Glomerular visceral epithelial cell (primary cell): ENCODE results near the gene CNNM1.

ENCODE experiments used
- DNase-seq: peaks from one replicate; pipeline ENCODE4 v3.0.0-alpha.2; 2016; ENCODE audit errors: extremely low spot score

CNNM1 gene

GRCh38 chr10:99329304-99329553 is at the start of gene CNNM1:
TSS of gene CNNM1 (plus strand) at chr10:99329356. CDS start at chr10:99329388, 32 bp downstream.
- DNase-seq = peak; percentile 20

GRCh38 chr10:99279626-99280111 is 49.5 kb upstream of the CNNM1 start:
- no peak for DNase-seq

- DNase-seq = no peak
These were observed 48.7 kb upstream of the CNNM1 start for GRCh38 chr10:99280472-99280871.

- DNase-seq = no peak
These were observed 43.3 kb upstream of the CNNM1 start for GRCh38 chr10:99285881-99286280.

- DNase-seq = no peak
These were observed 38.9 kb upstream of the CNNM1 start for GRCh38 chr10:99290306-99290705.

- no peak for DNase-seq
These were observed 37.0 kb upstream of the CNNM1 start for GRCh38 chr10:99292159-99292558.

GRCh38 chr10:99296605-99297004 is 32.6 kb upstream of the CNNM1 start:
- no peak for DNase-seq

- DNase-seq = no peak
These were observed 32.1 kb upstream of the CNNM1 start for GRCh38 chr10:99297033-99297432.

- no peak for DNase-seq
These were observed 25.0 kb upstream of the CNNM1 start for GRCh38 chr10:99303899-99304861.

- no peak for DNase-seq
These were observed 24.3 kb upstream of the CNNM1 start for GRCh38 chr10:99304862-99305229.

- DNase-seq = no peak
These were observed 16.7 kb upstream of the CNNM1 start for GRCh38 chr10:99312501-99312900.

GRCh38 chr10:99315853-99316252 is 13.3 kb upstream of the CNNM1 start:
- no peak for DNase-seq

GRCh38 chr10:99316374-99316773 is 12.8 kb upstream of the CNNM1 start:
- DNase-seq = no peak

GRCh38 chr10:99318048-99318447 is 11.1 kb upstream of the CNNM1 start:
- DNase-seq = no peak

- no peak for DNase-seq
These were observed 10.7 kb upstream of the CNNM1 start for GRCh38 chr10:99318475-99318874.

GRCh38 chr10:99325281-99325680 is 3.9 kb upstream of the CNNM1 start:
- DNase-seq = no peak

GRCh38 chr10:99326871-99327270 is 2.3 kb upstream of the CNNM1 start:
- DNase-seq = no peak

GRCh38 chr10:99328579-99329303 is 415 bp upstream of the CNNM1 start:
- no peak for DNase-seq

- no peak for DNase-seq
These were observed 594 bp downstream of the CNNM1 start for GRCh38 chr10:99329554-99330346.

- DNase-seq = no peak
These were observed 1.3 kb downstream of the CNNM1 start for GRCh38 chr10:99330347-99330924.

GRCh38 chr10:99331207-99331803 is 2.1 kb downstream of the CNNM1 start:
- DNase-seq = no peak
